Measurements from ENCODE around the gene RLN3.

- no peak for TF ChIP-seq CTCF (conservative IDR thresholded peaks at IDR 0.05; ENCODE audit: low read length)
- no peak for TF ChIP-seq EZH2phosphoT487 (IDR thresholded peaks at IDR 0.05; ENCODE audit: borderline replicate concordance)
These were observed 32.8 kb upstream of the RLN3 start for GRCh38 chr19:13995017-13995728.

Data from Loucy (cell line).